Fibroblast of lung (primary cell): Measurements from ENCODE around the gene MRPS12. TPM values are rescaled to one million over a fixed set of nuclear protein-coding genes. Genes with fewer than 3 reads are reported as not detected.
A peak's percentile ranks its signal among the peaks of the same experiment; 100 is the strongest.

Experiments
- DNase-seq, 2 donors: peaks; one replicate each; pipeline versions ENCODE4 v3.0.0 to v3.0.0-alpha.2; 2010; ENCODE audit warnings: low read depth in 2 of 2
- H2AFZ ChIP-seq: 2 replicates; pipeline ENCODE4 v1.5.1; 2012; ENCODE audit warnings: low read length, control low read depth, inconsistent platforms
- H3K27ac ChIP-seq: 2 replicates; pipeline ENCODE4 v1.5.1; 2011; ENCODE audit warnings: low read length, control low read depth; ENCODE audit not compliant: insufficient read depth
- H3K27me3 ChIP-seq: 2 replicates; pipeline ENCODE4 v1.5.1; 2011; ENCODE audit warnings: mild to moderate bottlenecking, low read length; ENCODE audit not compliant: control insufficient read depth, insufficient read depth
- H3K36me3 ChIP-seq: 2 replicates; pipeline ENCODE4 v1.5.1; 2011; ENCODE audit warnings: low read length; ENCODE audit not compliant: control insufficient read depth, insufficient read depth
- H3K4me1 ChIP-seq: 2 replicates; pipeline ENCODE4 v1.5.1; 2011; ENCODE audit warnings: low read length; ENCODE audit not compliant: control insufficient read depth, insufficient read depth; ENCODE audit errors: extremely low read depth
- H3K4me2 ChIP-seq: 2 replicates; pipeline ENCODE4 v1.5.1; 2011; ENCODE audit warnings: low read length, control low read depth; ENCODE audit not compliant: insufficient read depth; ENCODE audit errors: extremely low read depth
- H3K4me3 ChIP-seq, 4 experiments: fragments of 200-600 bp in 1 of 4; sonication (generic) in 1 of 4; replicated peaks in 1 of 4; 2 replicates each; pipeline ENCODE4 v1.5.1; 2011 to 2016; ENCODE audit warnings: low read length in 4 of 4, low read depth in 3 of 4, mild to moderate bottlenecking in 3 of 4, control low read depth in 2 of 4, inconsistent platforms in 1 of 4, mixed read lengths in 1 of 4; ENCODE audit not compliant: insufficient read depth in 1 of 4; ENCODE audit errors: control extremely low read depth in 1 of 4
- H3K79me2 ChIP-seq: 2 replicates; pipeline ENCODE4 v1.5.1; 2012; ENCODE audit warnings: mild to moderate bottlenecking, low read length, inconsistent platforms; ENCODE audit not compliant: control insufficient read depth, insufficient read depth
- H3K9ac ChIP-seq: 2 replicates; pipeline ENCODE4 v1.5.1; 2011; ENCODE audit warnings: mild to moderate bottlenecking, low read length, control low read depth; ENCODE audit not compliant: insufficient read depth
- H3K9me3 ChIP-seq: 2 replicates; pipeline ENCODE4 v1.5.1; 2012; ENCODE audit warnings: low read depth, low read length; ENCODE audit not compliant: control insufficient read depth, insufficient read depth
- H4K20me1 ChIP-seq: 2 replicates; pipeline ENCODE4 v1.5.1; 2011; ENCODE audit warnings: low read length; ENCODE audit not compliant: control insufficient read depth, insufficient read depth; ENCODE audit errors: extremely low read depth
- CTCF ChIP-seq, 2 donors: IDR thresholded peaks in 1 of 2; conservative IDR thresholded peaks in 1 of 2; 1 replicate in 1 of 2; 2 replicates in 1 of 2; pipeline ENCODE4 v1.5.1; 2011 to 2012; ENCODE audit warnings: low read length in 2 of 2, control low read depth in 1 of 2, inconsistent platforms in 1 of 2, low read depth in 1 of 2, mild to moderate bottlenecking in 1 of 2
- EZH2 ChIP-seq: IDR thresholded peaks from 2 replicates; pipeline ENCODE4 v1.5.1; 2012; ENCODE audit warnings: low read length, control low read depth, mild to moderate bottlenecking; ENCODE audit errors: missing control alignments
- polyA plus RNA-seq, 2 donors: library from polyadenylated mRNA; depleted of rRNA in 1 of 2; stranded (reverse) in 1 of 2; unstranded in 1 of 2; fragments of >200 nt; gene quantifications; 2 replicates each; pipeline ENCODE4 v1.2.1, GENCODE V29; 2011 to 2012; ENCODE audit warnings: missing spikeins in 1 of 2
- total RNA-seq: library from RNA; depleted of rRNA; stranded (reverse); fragments of >200 nt; gene quantifications from 2 replicates; pipeline ENCODE4 v1.2.1, GENCODE V29; 2014

MRPS12 gene
- total and polyA plus RNA-seq, 2 donors (not counting 1 experiment from before 2014, with no cell fraction given): 14.7 to 21.8 TPM

DNA sequence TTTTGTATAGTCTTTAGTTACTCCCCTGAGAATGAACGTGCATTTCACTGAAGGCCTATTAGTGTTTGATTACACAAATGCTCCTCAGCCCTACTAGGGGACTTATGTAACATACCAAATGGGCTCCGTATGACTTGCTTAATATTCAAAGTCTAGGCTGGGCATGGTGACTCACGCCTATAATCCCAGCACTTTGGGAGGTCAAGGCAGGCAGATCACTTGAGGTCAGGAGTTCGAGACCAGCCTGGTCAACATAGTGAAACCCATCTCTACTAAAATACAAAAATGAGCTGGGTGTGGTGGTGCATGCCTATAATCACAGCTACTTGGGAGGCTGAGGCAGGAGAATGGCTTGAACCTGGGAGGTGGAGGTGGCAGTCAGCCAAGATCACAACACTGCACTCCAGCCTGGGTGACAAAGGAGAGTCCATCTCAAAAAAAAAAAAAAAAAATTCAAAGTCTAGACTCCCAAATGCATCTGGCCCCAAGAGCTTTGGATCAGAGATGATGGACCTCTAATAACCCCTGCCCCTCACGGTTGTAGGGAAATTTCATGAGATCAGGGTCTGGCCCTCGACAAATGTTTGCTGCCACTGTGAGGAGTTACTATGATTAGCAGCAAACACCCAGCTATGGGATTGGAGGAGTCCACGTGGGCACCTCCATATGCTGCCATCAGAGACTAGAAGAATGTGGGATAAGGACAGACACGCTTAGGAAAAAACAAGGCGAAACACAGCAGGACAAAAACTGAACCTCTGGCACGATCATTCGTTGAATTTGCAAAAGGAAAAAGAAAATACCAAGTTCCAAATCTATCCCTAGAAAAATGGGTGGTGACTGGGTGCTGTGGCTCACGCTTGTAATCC is 40.2 kb downstream of the MRPS12 start:
- Histone ChIP-seq H3K9me3 (no peaks in the 10 kb centered on the region), H3K27me3 (no peaks in the 10 kb centered on the region), H3K79me2 (no peaks in the 10 kb centered on the region), H3K4me2 (no peak overlapping the region), H4K20me1 (no peaks in the 10 kb centered on the region), H2AFZ (no peak overlapping the region), H3K4me1 (peaks cover 1% of the 10 kb centered on the region), H3K36me3 (no peaks in the 10 kb centered on the region), H3K9ac (no peak overlapping the region), H3K27ac (no peak overlapping the region), H3K4me3 (no peak overlapping the region)
- TF ChIP-seq CTCF (conservative IDR thresholded peaks at IDR 0.05 in 1 of 2, IDR thresholded peaks at IDR 0.05 in 1 of 2; ENCODE audit: low read depth in 1 of 2, low read length in 2 of 2): no peak
- TF ChIP-seq EZH2: no peak
- DNase-seq: peak in 1 of 2 donors; percentile 22

GRCh38 chr19:38971672-38972071 is 40.9 kb downstream of the MRPS12 start:
- no peak overlapping the region for H3K9ac ChIP-seq
- no peak for TF ChIP-seq EZH2
- TF ChIP-seq CTCF (conservative IDR thresholded peaks at IDR 0.05 in 1 of 2, IDR thresholded peaks at IDR 0.05 in 1 of 2; ENCODE audit: low read depth in 1 of 2, low read length in 2 of 2): no peak
- H3K9me3 ChIP-seq: no peaks in the 10 kb centered on the region
- no peak overlapping the region for H2AFZ ChIP-seq
- no peak overlapping the region for H3K4me2 ChIP-seq
- no peak overlapping the region for H3K4me3 ChIP-seq
- H3K36me3 ChIP-seq: no peaks in the 10 kb centered on the region
- no peaks in the 10 kb centered on the region for H3K27me3 ChIP-seq
- no peak for DNase-seq
- H3K79me2 ChIP-seq: no peaks in the 10 kb centered on the region
- H3K4me1 ChIP-seq: peaks cover 6% of the 10 kb centered on the region
- no peak overlapping the region for H3K27ac ChIP-seq
- no peaks in the 10 kb centered on the region for H4K20me1 ChIP-seq

GRCh38 chr19:38974624-38975213 is 44.0 kb downstream of the MRPS12 start:
- no peak for DNase-seq
- H2AFZ ChIP-seq: peak overlapping the region; percentile 39
- H3K27me3 ChIP-seq: no peaks in the 10 kb centered on the region
- no peaks in the 10 kb centered on the region for H3K79me2 ChIP-seq
- peak overlapping the region; percentile 75 for H3K27ac ChIP-seq
- no peaks in the 10 kb centered on the region for H4K20me1 ChIP-seq
- H3K36me3 ChIP-seq: no peaks in the 10 kb centered on the region
- peak overlapping the region; percentile 61 to 73 (median 66) for H3K4me3 ChIP-seq
- H3K9me3 ChIP-seq: no peaks in the 10 kb centered on the region
- H3K4me1 ChIP-seq: peaks cover 6% of the 10 kb centered on the region
- H3K9ac ChIP-seq: peak overlapping the region; percentile 69
- peak overlapping the region; percentile 94 for H3K4me2 ChIP-seq
- TF ChIP-seq CTCF (conservative IDR thresholded peaks at IDR 0.05 in 1 of 2, IDR thresholded peaks at IDR 0.05 in 1 of 2; ENCODE audit: low read depth in 1 of 2, low read length in 2 of 2) (peak in 1 of 2 donors; percentile 5), EZH2 (no peak)
